ENCODE data around the gene NTRK3.

NTRK3 gene

GRCh38 chr15:87910301-87910700, 346.2 kb downstream of the NTRK3 start:
- H3K9me3 Mint-ChIP-seq = no peaks in the 10 kb centered on the region
- H3K4me3 Mint-ChIP-seq = no peak overlapping the region
- H3K27me3 Mint-ChIP-seq = peaks cover 7% of the 10 kb centered on the region
- no peaks in the 10 kb centered on the region for H3K4me1 Mint-ChIP-seq
- CTCF ChIA-PET = no interaction called here
- H3K36me3 Mint-ChIP-seq = no peaks in the 10 kb centered on the region
- DNase-seq = no peak
- H3K27ac Mint-ChIP-seq = no peak overlapping the region

GRCh38 chr15:87907676-87908446, 348.7 kb downstream of the NTRK3 start:
- H3K27me3 Mint-ChIP-seq = no peaks in the 10 kb centered on the region
- no peaks in the 10 kb centered on the region for H3K36me3 Mint-ChIP-seq
- H3K4me3 Mint-ChIP-seq = no peak overlapping the region
- no peaks in the 10 kb centered on the region for H3K4me1 Mint-ChIP-seq
- DNase-seq = no peak
- CTCF ChIA-PET = no interaction called here
- H3K27ac Mint-ChIP-seq = no peak overlapping the region
- no peaks in the 10 kb centered on the region for H3K9me3 Mint-ChIP-seq

GRCh38 chr15:87906444-87906843, 350.1 kb downstream of the NTRK3 start:
- DNase-seq = no peak
- H3K27me3 Mint-ChIP-seq = no peaks in the 10 kb centered on the region
- no peaks in the 10 kb centered on the region for H3K9me3 Mint-ChIP-seq
- H3K4me3 Mint-ChIP-seq = no peak overlapping the region
- no peak overlapping the region for H3K27ac Mint-ChIP-seq
- CTCF ChIA-PET = no interaction called here
- H3K36me3 Mint-ChIP-seq = no peaks in the 10 kb centered on the region
- H3K4me1 Mint-ChIP-seq = no peaks in the 10 kb centered on the region

GRCh38 chr15:87902772-87903426, 353.6 kb downstream of the NTRK3 start:
- H3K4me1 Mint-ChIP-seq = no peaks in the 10 kb centered on the region
- CTCF ChIA-PET = no interaction called here
- no peak overlapping the region for H3K4me3 Mint-ChIP-seq
- DNase-seq = no peak
- H3K27me3 Mint-ChIP-seq = no peaks in the 10 kb centered on the region
- H3K9me3 Mint-ChIP-seq = no peaks in the 10 kb centered on the region
- H3K27ac Mint-ChIP-seq = no peak overlapping the region
- no peaks in the 10 kb centered on the region for H3K36me3 Mint-ChIP-seq

GRCh38 chr15:87901926-87902690, 354.4 kb downstream of the NTRK3 start:
- Mint-ChIP-seq H3K27me3 (no peaks in the 10 kb centered on the region), H3K36me3 (no peaks in the 10 kb centered on the region), H3K4me3 (no peak overlapping the region), H3K27ac (no peak overlapping the region), H3K4me1 (no peaks in the 10 kb centered on the region), H3K9me3 (no peaks in the 10 kb centered on the region)
- CTCF ChIA-PET = no interaction called here
- DNase-seq = no peak

GRCh38 chr15:87901008-87901407, 355.5 kb downstream of the NTRK3 start:
- Mint-ChIP-seq H3K4me1 (no peaks in the 10 kb centered on the region), H3K9me3 (no peaks in the 10 kb centered on the region), H3K27me3 (no peaks in the 10 kb centered on the region), H3K4me3 (no peak overlapping the region), H3K36me3 (no peaks in the 10 kb centered on the region), H3K27ac (no peak overlapping the region)
- CTCF ChIA-PET = no interaction called here
- no peak for DNase-seq

GRCh38 chr15:87896936-87897335, 359.6 kb downstream of the NTRK3 start:
- Mint-ChIP-seq H3K4me1 (no peaks in the 10 kb centered on the region), H3K27me3 (peaks cover 3% of the 10 kb centered on the region), H3K36me3 (no peaks in the 10 kb centered on the region), H3K27ac (no peak overlapping the region), H3K4me3 (no peak overlapping the region), H3K9me3 (no peaks in the 10 kb centered on the region)
- CTCF ChIA-PET = no interaction called here
- no peak for DNase-seq

- no peak for DNase-seq
- CTCF ChIA-PET = no interaction called here
- Mint-ChIP-seq H3K4me3 (no peak overlapping the region), H3K27ac (no peak overlapping the region), H3K4me1 (no peaks in the 10 kb centered on the region), H3K27me3 (no peaks in the 10 kb centered on the region), H3K9me3 (no peaks in the 10 kb centered on the region), H3K36me3 (no peaks in the 10 kb centered on the region)
Observed at GRCh38 chr15:87887177-87887576, 369.4 kb downstream of the NTRK3 start.

- Mint-ChIP-seq H3K4me3 (no peak overlapping the region), H3K27me3 (no peaks in the 10 kb centered on the region), H3K9me3 (no peaks in the 10 kb centered on the region), H3K27ac (no peak overlapping the region), H3K4me1 (no peaks in the 10 kb centered on the region), H3K36me3 (no peaks in the 10 kb centered on the region)
- CTCF ChIA-PET = no interaction called here
- DNase-seq = no peak
Observed at GRCh38 chr15:87881026-87881425, 375.5 kb downstream of the NTRK3 start.

GRCh38 chr15:87877822-87878542, 378.6 kb downstream of the NTRK3 start:
- H3K27me3 Mint-ChIP-seq = no peaks in the 10 kb centered on the region
- CTCF ChIA-PET = no interaction called here
- no peaks in the 10 kb centered on the region for H3K4me1 Mint-ChIP-seq
- no peaks in the 10 kb centered on the region for H3K9me3 Mint-ChIP-seq
- no peak overlapping the region for H3K27ac Mint-ChIP-seq
- DNase-seq = no peak
- H3K36me3 Mint-ChIP-seq = no peaks in the 10 kb centered on the region
- no peak overlapping the region for H3K4me3 Mint-ChIP-seq

GRCh38 chr15:87877114-87877810, 379.3 kb downstream of the NTRK3 start:
- H3K27ac Mint-ChIP-seq = no peak overlapping the region
- H3K36me3 Mint-ChIP-seq = no peaks in the 10 kb centered on the region
- H3K27me3 Mint-ChIP-seq = no peaks in the 10 kb centered on the region
- no peak overlapping the region for H3K4me3 Mint-ChIP-seq
- CTCF ChIA-PET = no interaction called here
- DNase-seq = no peak
- H3K9me3 Mint-ChIP-seq = no peaks in the 10 kb centered on the region
- no peaks in the 10 kb centered on the region for H3K4me1 Mint-ChIP-seq

- no peak for DNase-seq
- no peaks in the 10 kb centered on the region for H3K4me1 Mint-ChIP-seq
- no peak overlapping the region for H3K4me3 Mint-ChIP-seq
- H3K27ac Mint-ChIP-seq = no peak overlapping the region
- no peaks in the 10 kb centered on the region for H3K36me3 Mint-ChIP-seq
- H3K27me3 Mint-ChIP-seq = no peaks in the 10 kb centered on the region
- CTCF ChIA-PET = no interaction called here
- no peaks in the 10 kb centered on the region for H3K9me3 Mint-ChIP-seq
Observed at GRCh38 chr15:87874896-87875711, 381.4 kb downstream of the NTRK3 start.

GRCh38 chr15:87873516-87873915, 383.0 kb downstream of the NTRK3 start:
- Mint-ChIP-seq H3K4me3 (no peak overlapping the region), H3K27me3 (no peaks in the 10 kb centered on the region), H3K4me1 (no peaks in the 10 kb centered on the region), H3K27ac (no peak overlapping the region), H3K9me3 (no peaks in the 10 kb centered on the region), H3K36me3 (no peaks in the 10 kb centered on the region)
- no peak for DNase-seq
- CTCF ChIA-PET = no interaction called here
